ENCODE results near the gene DGKA.
A peak's percentile ranks its signal among the peaks of the same experiment; 100 is the strongest.
"Not testable (repeated sequence)": the region's sequence is repeated elsewhere in the genome, so short reads cannot be mapped to it uniquely, and the experiment has no call there.

The DGKA gene

GRCh38 chr12:55969356-55969755, 38.4 kb downstream of the DGKA start:
- no peak for DNase-seq

- no peak for DNase-seq
Observed at GRCh38 chr12:55970775-55971174, 39.8 kb downstream of the DGKA start.

GRCh38 chr12:55972042-55972441, 41.1 kb downstream of the DGKA start:
- no peak for DNase-seq

- DNase-seq: no peak
Observed at GRCh38 chr12:55972456-55972855, 41.5 kb downstream of the DGKA start.

- DNase-seq: no peak
Observed at GRCh38 chr12:55972911-55973598, 42.1 kb downstream of the DGKA start.

GRCh38 chr12:55973599-55974307, 42.8 kb downstream of the DGKA start, which contains the start of gene RAB5B:
RAB5B (plus strand) TSS chr12:55974078; CDS start chr12:55986961, 12,883 bp downstream.
- peak; percentile 93 for DNase-seq

- no peak for DNase-seq
Observed at GRCh38 chr12:55974308-55974730, 43.4 kb downstream of the DGKA start.

GRCh38 chr12:55978393-55978792, 47.4 kb downstream of the DGKA start:
- no peak for DNase-seq

GRCh38 chr12:55979069-55979468, 48.1 kb downstream of the DGKA start:
- no peak for DNase-seq

GRCh38 chr12:55981882-55982281, 50.9 kb downstream of the DGKA start:
- not testable (repeated sequence) for DNase-seq

- DNase-seq: no peak
Observed at GRCh38 chr12:55982319-55982936, 51.5 kb downstream of the DGKA start.

- DNase-seq: no peak
Observed at GRCh38 chr12:55983232-55983842, 52.4 kb downstream of the DGKA start.

GRCh38 chr12:55984861-55985260, 53.9 kb downstream of the DGKA start:
- DNase-seq: no peak

- DNase-seq: no peak
Observed at GRCh38 chr12:55985341-55985740, 54.4 kb downstream of the DGKA start.

- not testable (repeated sequence) for DNase-seq
Observed at GRCh38 chr12:55985976-55986375, 55.0 kb downstream of the DGKA start.

- no peak for DNase-seq
Observed at GRCh38 chr12:55991110-55991509, 60.1 kb downstream of the DGKA start.

- DNase-seq: no peak
Observed at GRCh38 chr12:55993230-55993853, 62.4 kb downstream of the DGKA start.

- no peak for DNase-seq
Observed at GRCh38 chr12:55995366-55995765, 64.4 kb downstream of the DGKA start.

GRCh38 chr12:55996201-55996714, 65.3 kb downstream of the DGKA start:
- peak; percentile 71 for DNase-seq

GRCh38 chr12:55996715-55997534, 66.0 kb downstream of the DGKA start, which contains the start of gene SUOX:
SUOX (plus strand) TSS chr12:55997276; CDS start chr12:56002222, 4,946 bp downstream.
- peak; percentile 67 for DNase-seq

GRCh38 chr12:55997535-55997859, 66.5 kb downstream of the DGKA start:
- no peak for DNase-seq

GRCh38 chr12:55999522-55999921, 68.6 kb downstream of the DGKA start:
- not testable (repeated sequence) for DNase-seq
